Fibroblast of skin of left biceps (primary cell): ENCODE data around the gene RABGEF1.
A peak's percentile ranks its signal among the peaks of the same experiment; 100 is the strongest.
"Not testable (repeated sequence)": the region's sequence is repeated elsewhere in the genome, so short reads cannot be mapped to it uniquely, and the experiment has no call there.

Experiments
- DNase-seq, 2 experiments: peaks; one replicate each; pipeline ENCODE4 v3.0.0-alpha.2; 2013; ENCODE audit warnings: low read depth in 2 of 2

RABGEF1 gene

GRCh38 chr7:66810716-66811115 lies 70.2 kb downstream of the RABGEF1 start:
- DNase-seq = no peak

GRCh38 chr7:66815186-66815875 lies 74.8 kb downstream of the RABGEF1 start:
- DNase-seq = not testable (repeated sequence)

GRCh38 chr7:66815951-66816350 lies 75.4 kb downstream of the RABGEF1 start:
- DNase-seq = no peak

- not testable (repeated sequence) for DNase-seq
These were observed 76.1 kb downstream of the RABGEF1 start for GRCh38 chr7:66816658-66817057.

GRCh38 chr7:66817208-66817795 lies 76.8 kb downstream of the RABGEF1 start:
- DNase-seq = not testable (repeated sequence)

- not testable (repeated sequence) for DNase-seq
These were observed 77.4 kb downstream of the RABGEF1 start for GRCh38 chr7:66817956-66818355.

- DNase-seq = no peak
These were observed 83.5 kb downstream of the RABGEF1 start for GRCh38 chr7:66824041-66824440.

GRCh38 chr7:66825538-66825937 lies 85.0 kb downstream of the RABGEF1 start:
- not testable (repeated sequence) for DNase-seq

- no peak for DNase-seq
These were observed 86.1 kb downstream of the RABGEF1 start for GRCh38 chr7:66826649-66827048.

- DNase-seq = not testable (repeated sequence)
These were observed 90.4 kb downstream of the RABGEF1 start for GRCh38 chr7:66830976-66831375.

- no peak for DNase-seq
These were observed 92.2 kb downstream of the RABGEF1 start for GRCh38 chr7:66832531-66833351.

GRCh38 chr7:66837007-66837406 lies 96.5 kb downstream of the RABGEF1 start:
- no peak for DNase-seq

GRCh38 chr7:66837661-66838060 lies 97.1 kb downstream of the RABGEF1 start:
- no peak for DNase-seq

- no peak for DNase-seq
These were observed 99.3 kb downstream of the RABGEF1 start for GRCh38 chr7:66839814-66840213.

- DNase-seq = no peak
These were observed 99.8 kb downstream of the RABGEF1 start for GRCh38 chr7:66840316-66840715.

- DNase-seq = no peak
These were observed 101.4 kb downstream of the RABGEF1 start for GRCh38 chr7:66841898-66842297.

- DNase-seq = not testable (repeated sequence)
These were observed 103.0 kb downstream of the RABGEF1 start for GRCh38 chr7:66843492-66843891.

GRCh38 chr7:66844552-66845378 lies 104.2 kb downstream of the RABGEF1 start:
- peak; percentile 92 to 93 for DNase-seq

- no peak for DNase-seq
These were observed 105.0 kb downstream of the RABGEF1 start for GRCh38 chr7:66845379-66846095.

- DNase-seq = not testable (repeated sequence)
These were observed 105.5 kb downstream of the RABGEF1 start for GRCh38 chr7:66846096-66846445.

- not testable (repeated sequence) for DNase-seq
These were observed 107.0 kb downstream of the RABGEF1 start for GRCh38 chr7:66847523-66847855.
